Mesodermal cell (in vitro differentiated cells): ENCODE data around the gene EPN1.
"Not testable (repeated sequence)": the region's sequence is repeated elsewhere in the genome, so short reads cannot be mapped to it uniquely, and the experiment has no call there.

Experiments
- H3K27ac ChIP-seq: 2 replicates; pipeline ENCODE4 v1.7.0; 2013; ENCODE audit warnings: mild to moderate bottlenecking, low read depth, low read length, moderate library complexity; ENCODE audit not compliant: severe bottlenecking
- H3K36me3 ChIP-seq: 2 replicates; pipeline ENCODE4 v1.7.1; 2013; ENCODE audit warnings: mild to moderate bottlenecking, low read length, moderate library complexity; ENCODE audit not compliant: control insufficient read depth, insufficient read depth
- H3K4me1 ChIP-seq: one replicate; pipeline ENCODE4 v1.7.1; 2013; ENCODE audit warnings: mild to moderate bottlenecking, low read length; ENCODE audit not compliant: insufficient read depth, control insufficient read depth, poor library complexity, severe bottlenecking
- H3K4me3 ChIP-seq: 2 replicates; pipeline ENCODE4 v1.7.0; 2013; ENCODE audit warnings: low read length, control low read depth, mild to moderate bottlenecking; ENCODE audit not compliant: insufficient read depth, poor library complexity, severe bottlenecking; ENCODE audit errors: extremely low read depth
- H3K9me3 ChIP-seq: 2 replicates; pipeline ENCODE4 v1.7.1; 2013; ENCODE audit warnings: mild to moderate bottlenecking, low read length, moderate library complexity; ENCODE audit not compliant: control insufficient read depth
- WGBS, 2 experiments: methylation state at CpG; one replicate each; pipeline ENCODE4 v1.1.5; 2013; ENCODE audit warnings: missing lambda C conversion rate in 2 of 2; ENCODE audit not compliant: insufficient coverage in 2 of 2; 5-methylcytosine and 5-hydroxymethylcytosine counted together

The EPN1 gene

DNA sequence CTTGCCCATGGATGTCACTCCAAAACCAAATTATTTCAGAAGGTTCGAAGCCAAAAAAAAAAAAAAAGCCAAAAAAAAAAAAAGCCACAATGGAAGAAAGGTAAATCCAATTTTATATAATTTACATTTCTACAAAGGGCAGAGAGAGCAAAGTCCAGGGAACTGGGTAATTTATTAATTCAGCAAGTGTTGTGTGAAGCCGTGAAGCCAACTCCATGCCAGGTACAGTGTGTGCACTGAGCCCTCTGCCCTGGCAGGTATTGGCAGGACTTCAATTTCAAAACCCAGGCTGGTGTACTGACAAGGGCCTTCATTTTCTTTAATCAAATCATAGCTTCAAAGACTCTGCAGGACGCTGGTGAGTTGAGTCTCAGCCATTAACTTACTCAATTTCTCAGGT, 78.4 kb downstream of the EPN1 start:
- no peak overlapping the region for H3K27ac ChIP-seq
- WGBS, 2 experiments = 30 to 100% methylated on average over 1 to 2 of the region's 3 CpGs
- peaks cover 28% of the 10 kb centered on the region for H3K9me3 ChIP-seq
- H3K36me3 ChIP-seq = no peaks in the 10 kb centered on the region
- no peaks in the 10 kb centered on the region for H3K4me1 ChIP-seq
- H3K4me3 ChIP-seq = no peak overlapping the region

DNA sequence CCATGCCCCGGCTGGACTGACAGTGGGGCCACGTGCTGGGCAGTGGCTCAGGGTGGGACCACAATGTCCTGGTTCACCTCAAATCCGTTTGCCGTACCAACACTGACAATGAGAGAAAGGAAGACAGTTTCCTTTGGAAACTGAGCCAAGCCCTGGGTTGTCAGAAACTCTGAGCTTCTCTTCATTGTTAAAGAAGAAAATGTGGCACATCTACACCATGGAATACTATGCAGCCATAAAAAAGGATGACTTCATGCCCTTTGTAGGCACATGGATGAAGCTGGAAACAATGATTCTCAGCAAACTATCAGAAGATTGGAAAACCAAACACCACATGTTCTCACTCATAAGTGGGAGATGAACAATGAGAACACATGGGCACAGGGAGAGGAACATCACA, 81.8 kb downstream of the EPN1 start:
- not testable (repeated sequence) for H3K27ac ChIP-seq, H3K4me3 ChIP-seq, H3K4me1 ChIP-seq, H3K36me3 ChIP-seq
- WGBS, 2 experiments = 50 to 60% methylated on average over 3 to 4 of the region's 4 CpGs
- H3K9me3 ChIP-seq = peaks cover 36% of the 10 kb centered on the region

- WGBS, 2 experiments = 60 to 71% methylated on average over 1 of the region's 3 CpGs
- not testable (repeated sequence) for H3K27ac ChIP-seq, H3K4me3 ChIP-seq, H3K4me1 ChIP-seq, H3K36me3 ChIP-seq
- H3K9me3 ChIP-seq = peaks cover 29% of the 10 kb centered on the region
Measured at GRCh38 chr19:55758797-55759196, 83.8 kb downstream of the EPN1 start, which contains the start of gene RFPL4A. Gene RFPL4A, plus strand, starts transcription at chr19:55759097. Its CDS starts 2,704 bp downstream, at chr19:55761801.
